GM21576 (cell line): ENCODE results near the gene P2RX1.
A peak's percentile ranks its signal among the peaks of the same experiment; 100 is the strongest.

Experiments used
- ATAC-seq: cut with Tn5 transposase; IDR thresholded peaks from one replicate; pipeline ENCODE4 v1.9.1; 2021; ENCODE audit warnings: mild to moderate bottlenecking, moderate library complexity; ENCODE audit not compliant: unreplicated experiment

Gene P2RX1

GRCh38 chr17:3915995-3916696 lies at the start of gene P2RX1:
TSS of gene P2RX1 (minus strand) at chr17:3916465. CDS start at chr17:3916225, 240 bp downstream.
- no peak for ATAC-seq

GRCh38 chr17:3965118-3965800 lies 49.0 kb upstream of the P2RX1 start:
- ATAC-seq: peak; percentile 44

GRCh38 chr17:3964203-3965117 lies 48.2 kb upstream of the P2RX1 start, which contains the start of gene ATP2A3:
TSS of gene ATP2A3 (minus strand) at chr17:3964437. CDS start at chr17:3964291, 146 bp downstream.
- ATAC-seq: peak; percentile 4

- ATAC-seq: no peak
Measured at GRCh38 chr17:3963237-3964201, 47.3 kb upstream of the P2RX1 start.

- ATAC-seq: no peak
Measured at GRCh38 chr17:3962965-3963236, 46.6 kb upstream of the P2RX1 start.

GRCh38 chr17:3962217-3962964 lies 46.1 kb upstream of the P2RX1 start:
- ATAC-seq: no peak

GRCh38 chr17:3961564-3962047 lies 45.3 kb upstream of the P2RX1 start:
- no peak for ATAC-seq

- ATAC-seq: no peak
Measured at GRCh38 chr17:3960764-3961163, 44.5 kb upstream of the P2RX1 start.

- ATAC-seq: no peak
Measured at GRCh38 chr17:3959921-3960601, 43.8 kb upstream of the P2RX1 start.

GRCh38 chr17:3959295-3959899 lies 43.1 kb upstream of the P2RX1 start:
- no peak for ATAC-seq

- ATAC-seq: no peak
Measured at GRCh38 chr17:3957735-3958599, 41.7 kb upstream of the P2RX1 start.

- no peak for ATAC-seq
Measured at GRCh38 chr17:3956983-3957382, 40.7 kb upstream of the P2RX1 start.

GRCh38 chr17:3956327-3956957 lies 40.2 kb upstream of the P2RX1 start:
- no peak for ATAC-seq

GRCh38 chr17:3955673-3955988 lies 39.4 kb upstream of the P2RX1 start:
- ATAC-seq: no peak

- no peak for ATAC-seq
Measured at GRCh38 chr17:3954976-3955672, 38.9 kb upstream of the P2RX1 start.

- ATAC-seq: no peak
Measured at GRCh38 chr17:3954086-3954485, 37.8 kb upstream of the P2RX1 start.

- ATAC-seq: no peak
Measured at GRCh38 chr17:3953542-3953941, 37.3 kb upstream of the P2RX1 start.
